Chondrocyte (in vitro differentiated cells): ENCODE results near the gene ARL13A. TPM values are rescaled to one million over a fixed set of nuclear protein-coding genes. Genes with fewer than 3 reads are reported as not detected.
A peak's percentile ranks its signal among the peaks of the same experiment; 100 is the strongest.

Experiments
- DNase-seq: peaks from one replicate; pipeline ENCODE4 v3.0.0; 2021; ENCODE audit warnings: mixed read lengths, low spot score
- H3K27ac Mint-ChIP-seq: one replicate; pipeline ENCODE4 v1.8.0; 2021; ENCODE audit warnings: mild to moderate bottlenecking, moderate library complexity, mixed read lengths; ENCODE audit not compliant: unreplicated experiment
- H3K27me3 Mint-ChIP-seq: 2 replicates; pipeline ENCODE4 v1.8.0; 2021; ENCODE audit warnings: low read depth, mixed read lengths
- H3K36me3 Mint-ChIP-seq: 2 replicates; pipeline ENCODE4 v1.8.0; 2021; ENCODE audit warnings: low read depth, mixed read lengths
- H3K4me1 Mint-ChIP-seq: 2 replicates; pipeline ENCODE4 v1.8.0; 2021; ENCODE audit warnings: low read depth, mild to moderate bottlenecking, mixed read lengths
- H3K4me3 Mint-ChIP-seq: one replicate; pipeline ENCODE4 v1.8.0; 2021; ENCODE audit warnings: mild to moderate bottlenecking, moderate library complexity, mixed read lengths; ENCODE audit not compliant: unreplicated experiment
- H3K9me3 Mint-ChIP-seq: 2 replicates; pipeline ENCODE4 v1.8.0; 2021; ENCODE audit warnings: low read depth, mixed read lengths
- total RNA-seq: library from RNA; stranded (reverse); gene quantifications from 3 replicates; pipeline ENCODE4 v1.2.1, GENCODE V29; 2021
- TF ChIP-seq, protein P1 (sequence below): fragments of 200-600 bp; sonication (generic); IDR thresholded peaks from 2 replicates; pipeline ENCODE4 v1.5.0; 2021; ENCODE audit warnings: antibody characterized with exemption, mild to moderate bottlenecking, moderate library complexity

The ARL13A gene
- total RNA-seq, 1 donor from 2014 or later = not detected

DNA sequence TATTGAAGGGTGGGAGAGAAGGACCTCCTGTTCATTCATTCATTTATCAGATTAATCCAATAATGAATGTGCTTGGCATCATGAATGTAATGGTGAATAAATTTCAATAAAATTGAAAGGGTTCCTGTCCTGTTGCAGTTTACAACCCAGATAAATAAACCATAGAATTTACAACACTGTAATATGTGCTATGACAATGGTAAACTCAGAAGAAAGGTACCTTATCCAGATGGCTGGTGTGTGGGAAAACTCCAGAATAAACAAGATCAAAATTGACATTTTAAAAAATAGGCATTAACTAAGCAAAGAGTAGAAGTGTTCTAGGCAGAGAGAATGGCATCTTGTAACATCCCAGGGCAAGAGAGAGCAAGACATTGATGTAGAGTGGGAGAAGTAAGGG, 15.3 kb downstream of the ARL13A start:
- Mint-ChIP-seq H3K4me3 (no peak overlapping the region), H3K27ac (no peak overlapping the region), H3K4me1 (peaks cover 13% of the 10 kb centered on the region), H3K36me3 (peaks cover 2% of the 10 kb centered on the region), H3K9me3 (peaks cover 15% of the 10 kb centered on the region), H3K27me3 (no peaks in the 10 kb centered on the region)
- TF ChIP-seq, protein P1, sequence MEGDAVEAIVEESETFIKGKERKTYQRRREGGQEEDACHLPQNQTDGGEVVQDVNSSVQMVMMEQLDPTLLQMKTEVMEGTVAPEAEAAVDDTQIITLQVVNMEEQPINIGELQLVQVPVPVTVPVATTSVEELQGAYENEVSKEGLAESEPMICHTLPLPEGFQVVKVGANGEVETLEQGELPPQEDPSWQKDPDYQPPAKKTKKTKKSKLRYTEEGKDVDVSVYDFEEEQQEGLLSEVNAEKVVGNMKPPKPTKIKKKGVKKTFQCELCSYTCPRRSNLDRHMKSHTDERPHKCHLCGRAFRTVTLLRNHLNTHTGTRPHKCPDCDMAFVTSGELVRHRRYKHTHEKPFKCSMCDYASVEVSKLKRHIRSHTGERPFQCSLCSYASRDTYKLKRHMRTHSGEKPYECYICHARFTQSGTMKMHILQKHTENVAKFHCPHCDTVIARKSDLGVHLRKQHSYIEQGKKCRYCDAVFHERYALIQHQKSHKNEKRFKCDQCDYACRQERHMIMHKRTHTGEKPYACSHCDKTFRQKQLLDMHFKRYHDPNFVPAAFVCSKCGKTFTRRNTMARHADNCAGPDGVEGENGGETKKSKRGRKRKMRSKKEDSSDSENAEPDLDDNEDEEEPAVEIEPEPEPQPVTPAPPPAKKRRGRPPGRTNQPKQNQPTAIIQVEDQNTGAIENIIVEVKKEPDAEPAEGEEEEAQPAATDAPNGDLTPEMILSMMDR = no peak
- DNase-seq = no peak

DNA sequence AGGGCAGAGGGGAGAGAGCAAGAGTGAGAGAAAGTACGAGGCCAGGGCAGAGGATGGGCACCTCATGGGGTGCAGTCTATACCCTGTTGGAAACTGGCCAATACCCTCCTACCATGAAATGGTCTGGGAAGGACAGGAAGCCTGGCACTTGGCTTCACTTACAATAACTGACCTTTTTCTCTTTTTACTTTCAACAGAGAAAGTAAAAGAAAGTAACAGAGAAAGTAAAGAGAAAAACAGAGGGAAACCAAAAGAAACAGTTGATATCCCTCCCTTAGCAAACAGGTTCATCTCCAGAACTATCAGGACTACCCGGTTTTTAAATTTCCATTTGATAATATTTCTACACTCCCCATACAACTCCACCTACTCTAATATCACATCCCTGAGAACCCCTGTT, 20.6 kb downstream of the ARL13A start:
- H3K27ac Mint-ChIP-seq = no peak overlapping the region
- DNase-seq = no peak
- TF ChIP-seq, protein P1 = no peak
- peaks cover 2% of the 10 kb centered on the region for H3K36me3 Mint-ChIP-seq
- peaks cover 19% of the 10 kb centered on the region for H3K9me3 Mint-ChIP-seq
- no peaks in the 10 kb centered on the region for H3K27me3 Mint-ChIP-seq
- H3K4me3 Mint-ChIP-seq = no peak overlapping the region
- H3K4me1 Mint-ChIP-seq = peaks cover under 1% of the 10 kb centered on the region

DNA sequence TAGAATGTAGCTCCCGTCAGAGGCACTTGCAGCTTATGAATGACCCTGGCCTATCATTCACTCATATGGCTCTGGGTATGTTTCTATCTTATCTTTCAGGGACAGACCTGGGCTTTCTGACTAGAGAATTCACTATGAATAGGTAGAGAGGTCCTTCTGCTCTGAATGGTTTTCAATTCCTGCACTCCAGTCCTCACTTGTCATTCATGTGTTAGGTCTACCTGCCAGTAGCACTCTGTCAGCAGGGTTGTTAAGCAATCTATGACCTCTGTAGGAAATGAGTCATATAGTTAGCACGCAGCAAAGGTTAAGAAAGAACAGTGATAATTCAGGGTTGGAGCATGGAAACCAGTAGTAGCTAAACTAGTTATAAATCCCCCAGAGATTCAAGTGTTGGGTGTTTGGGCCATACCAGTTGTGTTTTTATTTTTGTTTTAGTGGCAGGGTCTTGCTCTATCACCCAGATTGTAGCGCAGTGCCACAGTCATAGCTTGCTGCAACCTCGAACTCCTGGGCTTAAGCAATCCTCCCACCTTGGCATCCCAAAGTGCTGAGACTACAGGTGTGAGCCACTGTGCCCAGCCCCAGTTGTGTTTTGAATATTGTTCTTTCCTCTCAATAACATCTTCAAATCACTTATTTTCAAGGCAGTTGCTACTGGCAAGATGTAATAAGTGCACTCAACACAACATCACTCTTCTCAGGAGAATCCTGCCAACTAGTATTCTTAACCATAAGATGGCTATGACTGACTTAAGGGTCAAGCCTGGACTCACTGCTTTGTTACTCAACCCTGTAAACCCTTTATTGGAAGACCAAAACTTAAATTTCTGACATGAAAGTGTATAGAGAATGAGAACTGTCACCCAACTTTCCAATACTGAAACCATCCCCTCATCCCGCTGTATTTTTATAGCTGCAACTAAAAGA, 25.1 kb downstream of the ARL13A start:
- Mint-ChIP-seq H3K9me3 (peaks cover 21% of the 10 kb centered on the region), H3K27me3 (no peaks in the 10 kb centered on the region)
- DNase-seq = no peak

DNA sequence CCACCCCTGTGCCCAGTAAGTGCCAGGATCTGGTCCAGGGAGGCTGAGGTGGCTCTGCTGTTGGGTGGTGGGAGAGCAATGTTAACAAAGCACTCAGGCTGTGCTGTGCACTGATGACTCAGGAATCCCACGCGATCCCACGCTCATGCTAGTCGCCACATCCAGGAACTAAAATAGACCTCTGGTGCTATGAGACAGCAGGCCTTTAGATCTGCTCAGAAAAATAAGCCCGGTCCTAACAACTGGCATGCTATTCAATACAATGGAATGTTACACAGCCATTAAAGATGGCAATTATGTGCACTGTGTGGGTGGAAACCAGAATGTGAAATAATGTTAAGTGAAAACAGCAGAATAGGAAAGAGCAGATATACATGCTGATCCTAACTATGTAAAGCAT, 26.0 kb downstream of the ARL13A start:
- H3K27me3 Mint-ChIP-seq = no peaks in the 10 kb centered on the region
- H3K27ac Mint-ChIP-seq = peak overlapping the region; percentile 74
- peaks cover 6% of the 10 kb centered on the region for H3K4me1 Mint-ChIP-seq
- H3K36me3 Mint-ChIP-seq = no peaks in the 10 kb centered on the region
- DNase-seq = no peak
- H3K9me3 Mint-ChIP-seq = peaks cover 21% of the 10 kb centered on the region
- TF ChIP-seq, protein P1 = no peak
- H3K4me3 Mint-ChIP-seq = no peak overlapping the region

More for the DNA sequence above, 25.1 kb downstream of the ARL13A start:
- TF ChIP-seq, protein P1 = no peak
- H3K36me3 Mint-ChIP-seq = no peaks in the 10 kb centered on the region
- H3K4me3 Mint-ChIP-seq = no peak overlapping the region
- peak overlapping the region; percentile 74 for H3K27ac Mint-ChIP-seq
- H3K4me1 Mint-ChIP-seq = peaks cover 6% of the 10 kb centered on the region

DNA sequence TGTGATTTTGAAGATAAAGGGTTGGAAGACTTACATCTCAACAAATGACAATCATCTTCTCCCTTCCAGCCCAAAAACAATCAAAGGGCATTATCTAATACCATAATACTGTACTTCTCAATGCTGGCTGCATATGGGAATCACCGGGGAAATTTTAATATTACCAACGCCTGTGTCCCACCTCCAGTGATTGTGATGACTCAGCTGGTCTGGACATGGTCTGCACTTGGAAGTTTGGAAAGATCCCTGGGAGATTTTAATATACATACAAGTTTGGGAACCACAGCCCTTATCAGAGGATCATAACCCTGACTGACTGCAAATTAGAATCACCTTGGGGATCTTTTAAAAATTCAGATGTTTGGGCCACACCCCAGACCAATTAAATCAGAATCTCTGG, 29.9 kb downstream of the ARL13A start:
- Mint-ChIP-seq H3K27me3 (no peaks in the 10 kb centered on the region), H3K27ac (no peak overlapping the region), H3K9me3 (peaks cover 16% of the 10 kb centered on the region), H3K36me3 (no peaks in the 10 kb centered on the region), H3K4me1 (peaks cover 6% of the 10 kb centered on the region), H3K4me3 (no peak overlapping the region)
- TF ChIP-seq, protein P1 = no peak
- no peak for DNase-seq
